ENCODE measurements around the gene ROBO1.

The ROBO1 gene

DNA sequence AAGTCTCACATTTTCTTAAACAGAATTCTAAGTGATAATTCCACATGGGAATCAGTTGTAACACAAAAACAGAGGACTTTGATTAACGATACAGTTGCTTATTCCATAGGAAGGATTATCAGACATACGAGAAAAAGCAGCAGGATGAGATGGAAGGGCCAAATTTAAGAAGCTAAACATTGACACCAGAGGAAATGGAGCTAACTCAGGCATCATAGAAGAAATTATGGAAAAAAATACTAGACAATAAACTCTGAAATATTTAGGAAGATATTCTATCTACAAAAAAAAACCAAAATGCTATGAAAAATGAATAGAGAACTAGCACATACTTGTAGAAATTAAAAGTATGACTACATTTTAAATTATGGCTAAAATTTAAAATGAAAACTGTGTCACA lies 776.1 kb downstream of the ROBO1 start:
- H3K4me3 ChIP-seq: no peak overlapping the region
- no peaks in the 10 kb centered on the region for H3K36me3 ChIP-seq (replicated peaks)
- H3K9me3 ChIP-seq: no peaks in the 10 kb centered on the region
- H3K27me3 ChIP-seq (ENCODE audit: low read depth): no peaks in the 10 kb centered on the region
- DNase-seq (ENCODE audit: low spot score in 2 of 2): no peak
- in situ Hi-C loops (cut with MboI; ENCODE audit: low sequenced_read_pairs): no loop called here
- peaks cover 33% of the 10 kb centered on the region for H3K4me1 ChIP-seq

- no peaks in the 10 kb centered on the region for H3K9me3 ChIP-seq
- H3K36me3 ChIP-seq (replicated peaks): no peaks in the 10 kb centered on the region
- H3K4me3 ChIP-seq: no peak overlapping the region
- H3K4me1 ChIP-seq: peaks cover 43% of the 10 kb centered on the region
- DNase-seq (ENCODE audit: low spot score in 2 of 2): no peak
- H3K27me3 ChIP-seq (ENCODE audit: low read depth): no peaks in the 10 kb centered on the region
- in situ Hi-C loops (cut with MboI; ENCODE audit: low sequenced_read_pairs): no loop called here
Measured at GRCh38 chr3:78990156-78990555, 777.6 kb downstream of the ROBO1 start.

DNA sequence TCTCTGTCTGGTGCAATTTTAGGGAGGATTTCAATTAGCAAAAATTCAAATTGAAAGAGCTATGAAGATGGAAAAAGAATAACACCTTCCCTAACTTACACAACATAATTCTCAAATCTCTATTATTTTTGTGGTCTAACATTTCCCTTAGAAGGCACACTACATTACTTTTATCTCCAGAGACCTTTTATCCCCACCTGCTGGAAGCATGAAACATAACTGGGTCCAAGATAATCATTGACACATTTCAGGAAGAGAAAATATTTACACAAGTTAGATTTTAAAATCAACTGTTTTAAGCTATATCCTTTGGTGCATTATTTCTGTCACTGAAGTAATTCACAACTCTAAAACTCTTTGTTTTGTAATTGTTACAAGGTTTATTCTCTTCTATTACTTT lies 779.5 kb downstream of the ROBO1 start:
- in situ Hi-C loops (cut with MboI; ENCODE audit: low sequenced_read_pairs): no loop called here
- peak in 1 of 2 experiments; percentile 65 for DNase-seq (ENCODE audit: low spot score in 2 of 2)
- no peaks in the 10 kb centered on the region for H3K36me3 ChIP-seq (replicated peaks)
- H3K4me3 ChIP-seq: no peak overlapping the region
- no peaks in the 10 kb centered on the region for H3K9me3 ChIP-seq
- H3K4me1 ChIP-seq: peaks cover 36% of the 10 kb centered on the region
- H3K27me3 ChIP-seq (ENCODE audit: low read depth): no peaks in the 10 kb centered on the region

DNA sequence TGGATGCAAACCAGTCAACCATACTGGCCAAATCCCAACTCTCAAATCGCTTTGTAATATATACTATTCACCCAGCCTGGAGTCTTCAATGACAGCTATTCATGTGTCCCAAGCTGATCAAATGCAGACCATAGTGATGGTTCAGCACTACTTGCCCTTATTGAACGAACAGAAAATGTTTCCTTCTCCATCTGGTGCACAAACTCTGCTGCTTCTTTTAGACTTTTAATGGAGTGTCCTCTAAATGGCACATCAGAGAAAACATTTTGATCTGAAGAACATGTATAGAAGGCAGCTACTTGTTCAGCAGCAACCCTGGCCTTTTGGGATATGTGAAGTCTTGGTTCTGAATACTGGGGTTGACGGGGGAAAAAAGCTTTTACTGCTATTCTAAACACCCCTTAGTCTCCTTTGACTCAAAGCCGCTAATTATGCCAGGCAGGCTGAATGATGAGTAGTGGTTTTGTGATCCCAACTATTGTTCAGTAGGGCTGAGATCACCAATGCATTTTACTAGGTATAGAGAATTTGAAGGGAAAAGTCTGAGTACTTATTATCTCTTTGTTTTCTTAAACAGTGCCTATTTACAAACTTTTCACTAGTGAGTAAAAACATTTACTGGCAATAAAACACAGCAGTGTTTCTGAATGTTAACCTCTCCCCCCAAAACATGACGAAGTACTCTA lies 781.2 kb downstream of the ROBO1 start:
- Histone ChIP-seq H3K36me3 (replicated peaks) (no peaks in the 10 kb centered on the region), H3K27me3 (ENCODE audit: low read depth) (no peaks in the 10 kb centered on the region), H3K4me3 (no peak overlapping the region), H3K9me3 (no peaks in the 10 kb centered on the region), H3K4me1 (peaks cover 48% of the 10 kb centered on the region)
- peak; percentile 70 to 95 for DNase-seq (ENCODE audit: low spot score in 2 of 2)
- in situ Hi-C loops (cut with MboI; ENCODE audit: low sequenced_read_pairs): no loop called here

DNA sequence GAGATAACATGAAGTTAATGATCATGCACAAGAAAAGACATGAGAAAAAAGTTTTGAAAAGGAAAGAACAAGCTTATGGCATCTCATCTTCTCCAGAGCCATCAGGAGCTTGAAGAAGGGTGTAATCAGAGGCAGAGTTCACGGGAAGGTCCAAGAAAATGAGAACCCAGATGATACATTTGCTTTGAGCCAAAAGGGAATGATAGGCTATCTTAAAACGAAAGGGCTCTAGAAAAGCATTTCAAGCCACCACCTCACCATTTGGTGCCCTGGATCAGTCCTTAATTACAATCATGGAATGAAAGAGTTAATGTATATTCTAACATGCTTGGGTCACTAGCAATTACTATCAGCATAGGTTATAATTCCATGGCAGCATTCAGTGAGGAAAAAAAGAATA lies 781.8 kb downstream of the ROBO1 start:
- peaks cover 53% of the 10 kb centered on the region for H3K4me1 ChIP-seq
- no peaks in the 10 kb centered on the region for H3K9me3 ChIP-seq
- no peak overlapping the region for H3K4me3 ChIP-seq
- in situ Hi-C loops (cut with MboI; ENCODE audit: low sequenced_read_pairs): no loop called here
- H3K36me3 ChIP-seq (replicated peaks): no peaks in the 10 kb centered on the region
- no peak for DNase-seq (ENCODE audit: low spot score in 2 of 2)
- no peaks in the 10 kb centered on the region for H3K27me3 ChIP-seq (ENCODE audit: low read depth)

GRCh38 chr3:78979028-78979427 lies 788.8 kb downstream of the ROBO1 start:
- H3K36me3 ChIP-seq (replicated peaks): no peaks in the 10 kb centered on the region
- H3K4me3 ChIP-seq: no peak overlapping the region
- DNase-seq (ENCODE audit: low spot score in 2 of 2): peak; percentile 18 to 68
- no peaks in the 10 kb centered on the region for H3K9me3 ChIP-seq
- peaks cover 40% of the 10 kb centered on the region for H3K4me1 ChIP-seq
- in situ Hi-C loops (cut with MboI; ENCODE audit: low sequenced_read_pairs): no loop called here
- H3K27me3 ChIP-seq (ENCODE audit: low read depth): no peaks in the 10 kb centered on the region

GRCh38 chr3:78978037-78978436 lies 789.8 kb downstream of the ROBO1 start:
- in situ Hi-C loops (cut with MboI; ENCODE audit: low sequenced_read_pairs): no loop called here
- peak in 1 of 2 experiments; percentile 25 for DNase-seq (ENCODE audit: low spot score in 2 of 2)
- H3K36me3 ChIP-seq (replicated peaks): no peaks in the 10 kb centered on the region
- H3K4me3 ChIP-seq: no peak overlapping the region
- H3K4me1 ChIP-seq: peaks cover 31% of the 10 kb centered on the region
- no peaks in the 10 kb centered on the region for H3K27me3 ChIP-seq (ENCODE audit: low read depth)
- H3K9me3 ChIP-seq: no peaks in the 10 kb centered on the region

DNA sequence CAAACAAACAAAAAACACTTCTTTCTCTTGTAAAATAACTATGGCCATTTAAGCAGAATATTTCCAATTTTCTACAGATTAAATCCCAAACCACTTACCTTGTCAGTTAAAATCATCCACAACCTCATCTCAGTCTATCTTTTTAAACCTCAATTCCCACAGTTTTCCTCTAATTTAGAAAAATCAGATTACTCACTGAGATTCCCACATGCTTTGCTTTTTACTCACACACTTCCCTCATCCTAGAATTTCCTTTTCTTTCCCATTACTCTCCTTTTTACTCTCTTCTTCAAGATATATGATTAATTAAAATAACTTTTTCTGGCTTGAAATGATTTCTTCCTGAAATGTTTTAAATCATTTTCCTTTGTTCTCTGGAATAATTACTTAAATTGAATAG lies 790.7 kb downstream of the ROBO1 start:
- H3K4me1 ChIP-seq: peaks cover 23% of the 10 kb centered on the region
- no peak overlapping the region for H3K4me3 ChIP-seq
- H3K27me3 ChIP-seq (ENCODE audit: low read depth): no peaks in the 10 kb centered on the region
- no peaks in the 10 kb centered on the region for H3K36me3 ChIP-seq (replicated peaks)
- in situ Hi-C loops (cut with MboI; ENCODE audit: low sequenced_read_pairs): no loop called here
- no peaks in the 10 kb centered on the region for H3K9me3 ChIP-seq
- DNase-seq (ENCODE audit: low spot score in 2 of 2): no peak

- in situ Hi-C loops (cut with MboI; ENCODE audit: low sequenced_read_pairs): no loop called here
Measured at GRCh38 chr3:78976200-78976599, 791.6 kb downstream of the ROBO1 start.

GRCh38 chr3:78974181-78974790 lies 793.5 kb downstream of the ROBO1 start:
- in situ Hi-C loops (cut with MboI; ENCODE audit: low sequenced_read_pairs): no loop called here
- no peak for DNase-seq (ENCODE audit: low spot score in 2 of 2)
- H3K4me3 ChIP-seq: no peak overlapping the region

More at GRCh38 chr3:78976200-78976599, 791.6 kb downstream of the ROBO1 start:
- Histone ChIP-seq H3K9me3 (no peaks in the 10 kb centered on the region), H3K27me3 (ENCODE audit: low read depth) (no peaks in the 10 kb centered on the region), H3K36me3 (replicated peaks) (no peaks in the 10 kb centered on the region), H3K4me3 (no peak overlapping the region), H3K4me1 (peaks cover 14% of the 10 kb centered on the region)
- DNase-seq (ENCODE audit: low spot score in 2 of 2): no peak

DNA sequence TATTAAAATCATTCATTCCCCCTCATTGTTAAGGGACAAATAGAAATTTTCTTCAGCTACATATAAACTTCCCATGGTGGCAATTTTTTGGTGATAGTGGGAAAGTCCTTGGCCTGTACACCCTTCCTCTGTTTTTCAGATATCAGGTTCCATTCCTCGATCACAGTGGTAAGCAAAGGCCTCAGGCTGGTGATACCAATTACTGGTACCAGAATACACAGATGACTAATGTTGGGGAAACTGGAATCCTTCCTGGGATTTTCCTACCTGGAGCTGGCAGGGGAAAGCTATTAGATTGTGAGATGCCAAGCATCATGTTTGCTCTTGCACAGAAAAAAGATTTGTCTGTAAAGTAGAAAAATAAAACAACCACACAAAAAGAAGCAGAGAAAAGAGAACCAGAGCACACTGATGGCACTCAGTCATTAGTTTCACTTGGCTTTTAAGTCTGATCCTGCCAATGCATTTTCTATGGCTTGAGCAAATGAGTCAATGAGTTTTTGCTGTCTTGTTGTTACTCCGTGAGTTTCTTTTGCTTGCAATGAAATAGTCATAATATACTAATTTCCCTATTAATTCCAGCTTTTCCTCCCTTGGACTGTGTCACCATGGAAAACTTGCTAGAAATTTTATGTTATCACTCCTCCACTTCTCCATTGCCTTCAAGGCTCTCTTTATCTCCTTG lies 795.0 kb downstream of the ROBO1 start:
- no peaks in the 10 kb centered on the region for H3K4me1 ChIP-seq
- no peak overlapping the region for H3K4me3 ChIP-seq
- in situ Hi-C loops (cut with MboI; ENCODE audit: low sequenced_read_pairs): no loop called here
- no peaks in the 10 kb centered on the region for H3K27me3 ChIP-seq (ENCODE audit: low read depth)
- no peak for DNase-seq (ENCODE audit: low spot score in 2 of 2)
- no peaks in the 10 kb centered on the region for H3K36me3 ChIP-seq (replicated peaks)
- H3K9me3 ChIP-seq: no peaks in the 10 kb centered on the region

More at GRCh38 chr3:78974181-78974790, 793.5 kb downstream of the ROBO1 start:
- no peaks in the 10 kb centered on the region for H3K9me3 ChIP-seq
- no peaks in the 10 kb centered on the region for H3K36me3 ChIP-seq (replicated peaks)
- H3K27me3 ChIP-seq (ENCODE audit: low read depth): no peaks in the 10 kb centered on the region
- H3K4me1 ChIP-seq: peaks cover 11% of the 10 kb centered on the region

- no peaks in the 10 kb centered on the region; the same call in 1 of the 2 replicates for H3K9me3 ChIP-seq
- no peak for DNase-seq (ENCODE audit: low spot score in 2 of 2)
- no peaks in the 10 kb centered on the region; the same call in 1 of the 2 replicates for H3K4me1 ChIP-seq
- in situ Hi-C loops (cut with MboI; ENCODE audit: low sequenced_read_pairs): no loop called here
- H3K36me3 ChIP-seq (replicated peaks): no peaks in the 10 kb centered on the region
- H3K4me3 ChIP-seq: no peak overlapping the region
- H3K27me3 ChIP-seq (ENCODE audit: low read depth): no peaks in the 10 kb centered on the region
Measured at GRCh38 chr3:78970656-78971055, 797.1 kb downstream of the ROBO1 start.

DNA sequence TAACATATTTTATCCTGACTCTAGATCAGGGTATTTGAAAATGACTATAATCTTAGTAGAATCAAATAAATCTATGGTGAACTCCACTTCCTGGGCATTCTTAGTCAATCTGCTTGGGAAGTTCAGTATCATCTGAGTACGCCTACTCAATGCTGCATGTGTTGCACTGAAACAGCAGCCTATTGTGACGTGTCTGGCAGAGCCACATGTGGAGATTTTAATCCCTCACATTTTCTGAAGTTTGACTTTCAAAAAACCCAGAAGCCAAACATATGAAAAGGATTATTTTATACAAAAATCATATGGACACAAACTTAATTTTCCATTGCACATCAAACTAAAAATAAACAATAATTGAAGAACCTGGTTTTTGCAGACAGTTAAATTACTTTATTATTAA lies 798.3 kb downstream of the ROBO1 start:
- Histone ChIP-seq H3K27me3 (ENCODE audit: low read depth) (no peaks in the 10 kb centered on the region), H3K9me3 (no peaks in the 10 kb centered on the region; the same call in 1 of the 2 replicates), H3K36me3 (replicated peaks) (no peaks in the 10 kb centered on the region), H3K4me1 (no peaks in the 10 kb centered on the region; the same call in 1 of the 2 replicates), H3K4me3 (no peak overlapping the region)
- in situ Hi-C loops (cut with MboI; ENCODE audit: low sequenced_read_pairs): no loop called here
- no peak for DNase-seq (ENCODE audit: low spot score in 2 of 2)

- Histone ChIP-seq H3K36me3 (replicated peaks) (no peaks in the 10 kb centered on the region), H3K27me3 (ENCODE audit: low read depth) (no peaks in the 10 kb centered on the region), H3K4me3 (no peak overlapping the region), H3K9me3 (no peaks in the 10 kb centered on the region; the same call in 1 of the 2 replicates), H3K4me1 (no peaks in the 10 kb centered on the region; the same call in 1 of the 2 replicates)
- in situ Hi-C loops (cut with MboI; ENCODE audit: low sequenced_read_pairs): no loop called here
- DNase-seq (ENCODE audit: low spot score in 2 of 2): no peak
Measured at GRCh38 chr3:78967061-78967460, 800.7 kb downstream of the ROBO1 start.

Measured in HAP-1 (cell line).